ENCODE data around the gene PGLYRP4.

DNA sequence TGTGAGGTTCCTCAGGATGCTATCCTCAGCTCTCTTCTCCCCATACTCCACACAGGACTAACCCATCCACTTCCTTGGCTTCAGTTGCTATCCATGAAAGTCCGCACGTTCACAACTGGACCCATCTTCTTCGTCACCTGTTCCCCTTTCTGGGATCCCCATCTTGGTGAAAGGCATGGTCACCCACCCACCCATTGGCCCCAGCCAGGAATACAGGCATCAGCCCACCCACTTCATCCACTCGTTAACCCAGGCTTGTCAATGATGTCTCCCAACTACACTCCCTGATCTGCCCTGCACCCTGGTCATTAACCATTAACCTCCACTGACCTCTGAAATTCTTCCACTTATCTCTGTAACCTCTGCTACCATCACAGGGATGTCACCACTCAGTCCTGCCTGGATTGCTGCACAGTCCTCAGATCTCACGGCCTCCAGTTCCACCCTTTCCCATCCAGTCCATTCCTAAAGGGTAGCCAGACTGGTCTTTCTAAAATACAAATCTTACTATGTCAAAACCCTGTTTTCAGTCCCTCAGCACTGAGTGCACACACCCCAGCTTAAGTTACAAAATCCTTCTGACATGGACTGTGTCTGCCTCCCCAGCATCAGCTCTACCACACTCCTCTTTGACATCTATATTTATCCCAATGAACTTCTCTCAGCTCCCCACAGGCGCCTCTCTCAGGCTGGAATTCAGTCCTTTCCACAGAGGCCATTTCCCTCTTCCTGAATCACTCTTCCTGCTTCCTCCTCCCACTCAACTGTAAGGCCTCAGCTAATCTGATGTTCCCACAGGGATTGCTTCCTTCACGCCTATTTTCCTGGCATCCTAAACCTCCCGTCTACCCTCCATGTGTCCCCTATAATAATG lies 10.4 kb downstream of the PGLYRP4 start:
- TF ChIP-seq, protein P1, sequence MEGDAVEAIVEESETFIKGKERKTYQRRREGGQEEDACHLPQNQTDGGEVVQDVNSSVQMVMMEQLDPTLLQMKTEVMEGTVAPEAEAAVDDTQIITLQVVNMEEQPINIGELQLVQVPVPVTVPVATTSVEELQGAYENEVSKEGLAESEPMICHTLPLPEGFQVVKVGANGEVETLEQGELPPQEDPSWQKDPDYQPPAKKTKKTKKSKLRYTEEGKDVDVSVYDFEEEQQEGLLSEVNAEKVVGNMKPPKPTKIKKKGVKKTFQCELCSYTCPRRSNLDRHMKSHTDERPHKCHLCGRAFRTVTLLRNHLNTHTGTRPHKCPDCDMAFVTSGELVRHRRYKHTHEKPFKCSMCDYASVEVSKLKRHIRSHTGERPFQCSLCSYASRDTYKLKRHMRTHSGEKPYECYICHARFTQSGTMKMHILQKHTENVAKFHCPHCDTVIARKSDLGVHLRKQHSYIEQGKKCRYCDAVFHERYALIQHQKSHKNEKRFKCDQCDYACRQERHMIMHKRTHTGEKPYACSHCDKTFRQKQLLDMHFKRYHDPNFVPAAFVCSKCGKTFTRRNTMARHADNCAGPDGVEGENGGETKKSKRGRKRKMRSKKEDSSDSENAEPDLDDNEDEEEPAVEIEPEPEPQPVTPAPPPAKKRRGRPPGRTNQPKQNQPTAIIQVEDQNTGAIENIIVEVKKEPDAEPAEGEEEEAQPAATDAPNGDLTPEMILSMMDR (IDR thresholded peaks at IDR 0.05), result no peak
- TF ChIP-seq POLR2A (IDR thresholded peaks at IDR 0.05), result no peak

Measured in prostate gland (tissue), 2 donors.